ENCODE measurements around the gene PFN1.

GRCh38 chr17:4972322-4972721, 24.0 kb upstream of the PFN1 start:
- TF ChIP-seq CTCF (IDR thresholded peaks at IDR 0.05): no peak
- TF ChIP-seq POLR2A (IDR thresholded peaks at IDR 0.05): no peak

Measured in testis (tissue), 2 donors.